Keratinocyte (primary cell): Measurements from ENCODE around the gene JAZF1. TPM values are rescaled to one million over a fixed set of nuclear protein-coding genes. Genes with fewer than 3 reads are reported as not detected.
A peak's percentile ranks its signal among the peaks of the same experiment; 100 is the strongest.

Experiments used
- DNase-seq: peaks from one replicate; pipeline ENCODE4 v3.0.0-alpha.2; 2011; ENCODE audit warnings: low read depth, missing footprints, low spot score
- FAIRE-seq: peaks from 2 replicates; lab custom pipeline; 2011; peaks lifted over from hg19 to GRCh38; lab: Jason Lieb, UNC
- H2AFZ ChIP-seq: 2 replicates; pipeline ENCODE4 v1.6.0; 2012; ENCODE audit warnings: low read length, control low read depth, inconsistent platforms; ENCODE audit not compliant: control insufficient read depth
- H3K27ac ChIP-seq: 2 replicates; pipeline ENCODE4 v1.5.1; 2011; ENCODE audit warnings: low read length; ENCODE audit not compliant: control insufficient read depth, insufficient read depth
- H3K27me3 ChIP-seq: 3 replicates; pipeline ENCODE4 v1.6.0; 2011; ENCODE audit warnings: low read length; ENCODE audit not compliant: control insufficient read depth, insufficient read depth; ENCODE audit errors: extremely low read depth
- H3K36me3 ChIP-seq, 2 experiments: 2 replicates in 1 of 2; 3 replicates in 1 of 2; pipeline ENCODE4 v1.5.1; 2011; ENCODE audit warnings: low read length in 2 of 2, mild to moderate bottlenecking in 1 of 2; ENCODE audit not compliant: control insufficient read depth in 2 of 2, insufficient read depth in 2 of 2; ENCODE audit errors: extremely low read depth in 1 of 2
- H3K4me1 ChIP-seq: 3 replicates; pipeline ENCODE4 v1.5.1; 2011; ENCODE audit warnings: low read length; ENCODE audit not compliant: control insufficient read depth, insufficient read depth; ENCODE audit errors: extremely low read depth
- H3K4me2 ChIP-seq: 3 replicates; pipeline ENCODE4 v1.6.0; 2011; ENCODE audit warnings: low read depth, low read length; ENCODE audit not compliant: control insufficient read depth, insufficient read depth; ENCODE audit errors: extremely low read depth
- H3K4me3 ChIP-seq, 3 experiments: fragments of 200-600 bp in 1 of 3; sonication (generic) in 1 of 3; 2 replicates in 2 of 3; 3 replicates in 1 of 3; pipeline ENCODE4 v1.5.1; 2011 to 2016; ENCODE audit warnings: low read length in 3 of 3, mild to moderate bottlenecking in 3 of 3, control low read depth in 2 of 3, inconsistent platforms in 1 of 3, low read depth in 1 of 3, mixed read lengths in 1 of 3, mixed run types in 1 of 3, moderate library complexity in 1 of 3; ENCODE audit not compliant: control insufficient read depth in 2 of 3, insufficient read depth in 2 of 3; ENCODE audit errors: extremely low read depth in 1 of 3
- H3K79me2 ChIP-seq: 2 replicates; pipeline ENCODE4 v1.6.0; 2012; ENCODE audit warnings: low read length; ENCODE audit not compliant: control insufficient read depth, insufficient read depth
- H3K9ac ChIP-seq: 3 replicates; pipeline ENCODE4 v1.6.0; 2011; ENCODE audit warnings: low read length; ENCODE audit not compliant: control insufficient read depth, insufficient read depth; ENCODE audit errors: extremely low read depth
- H3K9me1 ChIP-seq: 3 replicates; pipeline ENCODE4 v1.6.0; 2011; ENCODE audit warnings: low read length; ENCODE audit not compliant: control insufficient read depth, insufficient read depth; ENCODE audit errors: extremely low read depth
- H3K9me3 ChIP-seq: 2 replicates; pipeline ENCODE4 v1.5.1; 2012; ENCODE audit warnings: low read depth, low read length; ENCODE audit not compliant: control insufficient read depth
- H4K20me1 ChIP-seq: 3 replicates; pipeline ENCODE4 v1.6.0; 2011; ENCODE audit warnings: low read length; ENCODE audit not compliant: control insufficient read depth, insufficient read depth; ENCODE audit errors: extremely low read depth
- CTCF ChIP-seq, 3 experiments: IDR thresholded peaks in 1 of 3; conservative IDR thresholded peaks in 1 of 3; optimal IDR thresholded peaks in 1 of 3; 2 replicates in 2 of 3; 3 replicates in 1 of 3; pipeline versions ENCODE3 to v1.5.1; 2011; ENCODE audit warnings: low read length in 3 of 3, mild to moderate bottlenecking in 3 of 3, moderate library complexity in 2 of 3, control low read depth in 1 of 3, inconsistent platforms in 1 of 3; ENCODE audit not compliant: insufficient read depth in 2 of 3; ENCODE audit errors: extremely low read depth in 1 of 3
- EZH2 ChIP-seq: IDR thresholded peaks from one replicate; pipeline ENCODE4 v1.6.1; 2012; ENCODE audit warnings: inconsistent platforms, mild to moderate bottlenecking, low read length, moderate library complexity
- dilution Hi-C: fragments of 300-500 bp; cut with MboI; formaldehyde crosslinking; loops from one replicate; pipeline ENCODE4 v1.7.0; 2020; ENCODE audit warnings: low sequenced_read_pairs; ENCODE audit not compliant: extremely low pct_ligation_motif_present
- polyA plus RNA-seq, 5 experiments: library from polyadenylated mRNA; depleted of rRNA in 3 of 5; stranded (reverse) in 3 of 5; stranded (forward) in 1 of 5; unstranded in 1 of 5; fragments of >200 nt; gene quantifications; 1 replicate in 1 of 5; 2 replicates in 3 of 5; 3 replicates in 1 of 5; pipeline versions ENCODE4 v1.2.1 to v1.2.3, GENCODE V29; 2011 to 2012; ENCODE audit warnings: missing spikeins in 2 of 5, low read depth in 1 of 5, low replicate concordance in 1 of 5
- small RNA-seq, 3 experiments: library from RNA; depleted of rRNA; stranded (forward); fragments of <200 nt; gene quantifications; one replicate each; pipeline ENCODE3, GENCODE V24; 2012; ENCODE audit warnings: low read depth in 3 of 3, low replicate concordance in 1 of 3; ENCODE audit not compliant: insufficient read length in 3 of 3

The JAZF1 gene
- polyA plus RNA-seq, 1 donor (not counting 4 experiments of a cell fraction or from before 2014, with no cell fraction given): 2.5 TPM

DNA sequence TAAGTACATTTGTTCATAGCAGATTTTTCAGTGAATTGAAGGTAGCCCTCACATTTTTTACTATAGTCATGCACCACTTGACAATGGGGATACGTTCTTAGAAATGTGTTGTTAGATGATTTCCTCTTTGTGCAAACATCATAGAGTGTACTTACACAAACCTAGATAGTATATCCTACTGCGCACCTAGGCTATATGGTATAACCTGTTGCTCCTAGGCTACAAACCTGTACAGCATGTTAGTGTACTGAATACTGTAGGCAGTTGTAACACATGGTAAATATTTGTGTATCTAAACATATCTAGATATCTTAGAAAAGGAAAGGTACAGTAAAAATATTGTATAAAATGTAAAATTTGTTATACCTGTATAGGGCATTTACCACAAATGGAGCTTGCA is 399.4 kb downstream of the JAZF1 start:
- H3K27me3 ChIP-seq: no peaks in the 10 kb centered on the region
- DNase-seq: no peak
- no peak overlapping the region for H3K4me3 ChIP-seq
- H3K9ac ChIP-seq: no peak overlapping the region
- H2AFZ ChIP-seq: no peak overlapping the region
- H4K20me1 ChIP-seq: no peaks in the 10 kb centered on the region
- H3K4me1 ChIP-seq: no peaks in the 10 kb centered on the region
- H3K36me3 ChIP-seq: peaks cover 4 to 5% of the 10 kb centered on the region in 2 experiments
- TF ChIP-seq CTCF (optimal IDR thresholded peaks at IDR 0.05 in 1 of 3, IDR thresholded peaks at IDR 0.05 in 1 of 3, conservative IDR thresholded peaks at IDR 0.05 in 1 of 3; ENCODE audit: extremely low read depth in 1 of 3, insufficient read depth in 2 of 3, low read length in 3 of 3): no peak
- no peak for TF ChIP-seq EZH2
- no peaks in the 10 kb centered on the region for H3K9me1 ChIP-seq
- dilution Hi-C loops: no loop called here
- no peak overlapping the region for H3K4me2 ChIP-seq
- FAIRE-seq: peak; percentile 9
- peaks cover 2% of the 10 kb centered on the region for H3K79me2 ChIP-seq
- no peak overlapping the region for H3K27ac ChIP-seq
- no peaks in the 10 kb centered on the region for H3K9me3 ChIP-seq

Small RNA genes within 50 kb of the gene (small RNA-seq; reads per million reads assigned to genes)
- 0 reads per million in 3 experiments for gene RNU6-979P

Other genes starting within 250 kb of the JAZF1 start
- 4.3 to 7.9 TPM (median 4.6 TPM) in 3 replicates for gene CREB5, start 231.7 kb upstream of the JAZF1 start, polyA plus RNA-seq